Ammon's horn (tissue), 1 donor: ENCODE results near the gene MYBL2.
"Not testable (repeated sequence)": the region's sequence is repeated elsewhere in the genome, so short reads cannot be mapped to it uniquely, and the experiment has no call there.

ENCODE experiments used
- DNase-seq: peaks from one replicate; pipeline ENCODE4 v3.0.0-alpha.2; 2016; ENCODE audit warnings: low spot score

MYBL2 gene

GRCh38 chr20:43752051-43752360 lies 85.1 kb downstream of the MYBL2 start:
- no peak for DNase-seq

GRCh38 chr20:43752561-43753301 lies 85.8 kb downstream of the MYBL2 start:
- DNase-seq: peak; percentile 50

- DNase-seq: no peak
Measured at GRCh38 chr20:43755390-43755789, 88.5 kb downstream of the MYBL2 start.

- DNase-seq: no peak
Measured at GRCh38 chr20:43755851-43756250, 88.9 kb downstream of the MYBL2 start.

- DNase-seq: not testable (repeated sequence)
Measured at GRCh38 chr20:43757888-43758287, 91.0 kb downstream of the MYBL2 start.

GRCh38 chr20:43761386-43762340 lies 94.7 kb downstream of the MYBL2 start:
- peak; percentile 46 for DNase-seq

- no peak for DNase-seq
Measured at GRCh38 chr20:43762911-43763310, 96.0 kb downstream of the MYBL2 start.

- DNase-seq: peak; percentile 59
Measured at GRCh38 chr20:43765916-43766315, 99.0 kb downstream of the MYBL2 start.
